Mesenchymal stem cell (in vitro differentiated cells and primary cell): Measurements from ENCODE around the gene RS1.

Source experiments
- DNase-seq: peaks from one replicate; pipeline ENCODE4 v3.0.0-alpha.2; 2013
- H2AFZ ChIP-seq: one replicate; pipeline ENCODE4 v1.6.1; 2013; ENCODE audit warnings: low read depth, mild to moderate bottlenecking, control low read depth, inconsistent platforms, low read length, moderate library complexity
- H2AK5ac ChIP-seq: 2 replicates; pipeline ENCODE4 v1.6.1; 2013; ENCODE audit warnings: low read length, moderate library complexity, mild to moderate bottlenecking, inconsistent platforms; ENCODE audit not compliant: severe bottlenecking
- H2BK120ac ChIP-seq: one replicate; pipeline ENCODE4 v1.6.1; 2013; ENCODE audit warnings: low read depth, mild to moderate bottlenecking, inconsistent platforms, low read length, moderate library complexity
- H2BK12ac ChIP-seq, 2 experiments: one replicate each; pipeline ENCODE4 v1.6.1; 2013; ENCODE audit warnings: inconsistent platforms in 2 of 2, low read length in 2 of 2, mild to moderate bottlenecking in 2 of 2, moderate library complexity in 2 of 2, control low read depth in 1 of 2
- H2BK15ac ChIP-seq: one replicate; pipeline ENCODE4 v1.6.1; 2013; ENCODE audit warnings: mild to moderate bottlenecking, low read depth, inconsistent platforms; ENCODE audit not compliant: poor library complexity, severe bottlenecking
- H2BK5ac ChIP-seq: 2 replicates; pipeline ENCODE4 v1.6.1; 2013; ENCODE audit warnings: low read depth, mild to moderate bottlenecking, low read length, control low read depth, inconsistent platforms; ENCODE audit not compliant: poor library complexity, severe bottlenecking
- H3K14ac ChIP-seq, 2 experiments: one replicate each; pipeline ENCODE4 v1.6.1; 2013; ENCODE audit warnings: inconsistent platforms in 2 of 2, low read length in 2 of 2, control low read depth in 1 of 2, mild to moderate bottlenecking in 1 of 2, moderate library complexity in 1 of 2
- H3K18ac ChIP-seq, 2 experiments: one replicate each; pipeline ENCODE4 v1.6.1; 2013; ENCODE audit warnings: inconsistent platforms in 2 of 2, low read length in 2 of 2, control low read depth in 1 of 2, low read depth in 1 of 2, mild to moderate bottlenecking in 1 of 2
- H3K23ac ChIP-seq, 2 experiments: one replicate each; pipeline ENCODE4 v1.6.1; 2013; ENCODE audit warnings: inconsistent platforms in 2 of 2, low read length in 2 of 2, mild to moderate bottlenecking in 2 of 2, moderate library complexity in 2 of 2, control low read depth in 1 of 2
- H3K27ac ChIP-seq: 2 replicates; pipeline ENCODE4 v1.5.1; 2013; ENCODE audit warnings: mild to moderate bottlenecking, moderate library complexity, low read length, control low read depth, inconsistent platforms; ENCODE audit not compliant: poor library complexity, severe bottlenecking
- H3K27me3 ChIP-seq, 2 experiments: 2 replicates each; pipeline versions ENCODE4 v1.6.1 to v1.7.0; 2013; ENCODE audit warnings: low read length in 2 of 2, mild to moderate bottlenecking in 2 of 2, moderate library complexity in 2 of 2, control low read depth in 1 of 2, inconsistent platforms in 1 of 2; ENCODE audit not compliant: control insufficient read depth in 1 of 2, insufficient read depth in 1 of 2
- H3K36me3 ChIP-seq, 2 experiments: 2 replicates each; pipeline versions ENCODE4 v1.6.1 to v1.7.0; 2013; ENCODE audit warnings: low read length in 2 of 2, control low read depth in 1 of 2, inconsistent platforms in 1 of 2, low read depth in 1 of 2, mild to moderate bottlenecking in 1 of 2; ENCODE audit not compliant: insufficient read depth in 2 of 2, control insufficient read depth in 1 of 2
- H3K4ac ChIP-seq, 2 experiments: one replicate each; pipeline ENCODE4 v1.6.1; 2013; ENCODE audit warnings: inconsistent platforms in 2 of 2, low read length in 2 of 2, mild to moderate bottlenecking in 2 of 2, moderate library complexity in 2 of 2, control low read depth in 1 of 2, low read depth in 1 of 2
- H3K4me1 ChIP-seq: 2 replicates; pipeline ENCODE4 v1.6.1; 2013; ENCODE audit warnings: low read depth, low read length, control low read depth; ENCODE audit not compliant: control insufficient read depth, insufficient read depth
- H3K4me2 ChIP-seq: 2 replicates; pipeline ENCODE4 v1.6.1; 2013; ENCODE audit warnings: low read length, mild to moderate bottlenecking, inconsistent platforms; ENCODE audit not compliant: poor library complexity, severe bottlenecking
- H3K4me3 ChIP-seq, 2 experiments: 2 replicates each; pipeline versions ENCODE4 v1.5.1 to v1.7.0; 2013; ENCODE audit warnings: low read length in 2 of 2, mild to moderate bottlenecking in 2 of 2, control low read depth in 1 of 2, low read depth in 1 of 2; ENCODE audit not compliant: insufficient read depth in 1 of 2
- H3K79me1 ChIP-seq: replicated peaks from 2 replicates; pipeline ENCODE4 v1.6.1; 2013; ENCODE audit warnings: mild to moderate bottlenecking, control low read depth, low read length, inconsistent platforms; ENCODE audit not compliant: poor library complexity, severe bottlenecking
- H3K9ac ChIP-seq: 2 replicates; pipeline ENCODE4 v1.7.0; 2013; ENCODE audit warnings: mild to moderate bottlenecking, low read length, moderate library complexity
- H3K9me3 ChIP-seq: 2 replicates; pipeline ENCODE4 v1.7.0; 2013; ENCODE audit warnings: mild to moderate bottlenecking, low read length; ENCODE audit not compliant: control insufficient read depth
- H4K8ac ChIP-seq: one replicate; pipeline ENCODE4 v1.6.1; 2013; ENCODE audit warnings: inconsistent platforms, mild to moderate bottlenecking, low read length, moderate library complexity
- H4K91ac ChIP-seq: one replicate; pipeline ENCODE4 v1.6.1; 2013; ENCODE audit warnings: mild to moderate bottlenecking, low read length, inconsistent platforms
- WGBS: methylation state at CpG from one replicate; pipeline ENCODE4 v1.1.7; 2013; ENCODE audit warnings: mixed read lengths; 5-methylcytosine and 5-hydroxymethylcytosine counted together

RS1 gene

GRCh38 chrX:18613930-18614639 lies 57.8 kb downstream of the RS1 start:
- no peak overlapping the region for H3K4me2 ChIP-seq
- no peak overlapping the region for H2AK5ac ChIP-seq
- H4K91ac ChIP-seq: no peak overlapping the region
- DNase-seq: no peak
- no peak overlapping the region for H3K14ac ChIP-seq
- WGBS: 100% methylated on average over 3 of the region's 3 CpGs
- H3K9me3 ChIP-seq: no peaks in the 10 kb centered on the region
- no peaks in the 10 kb centered on the region for H3K79me1 ChIP-seq
- no peak overlapping the region for H2BK5ac ChIP-seq
- no peak overlapping the region for H2AFZ ChIP-seq
- no peaks in the 10 kb centered on the region for H3K27me3 ChIP-seq
- no peak overlapping the region for H3K27ac ChIP-seq
- H3K4ac ChIP-seq: no peak overlapping the region
- H2BK12ac ChIP-seq: no peak overlapping the region
- no peak overlapping the region for H3K9ac ChIP-seq
- no peak overlapping the region for H3K4me3 ChIP-seq
- no peak overlapping the region for H2BK15ac ChIP-seq
- no peak overlapping the region for H2BK120ac ChIP-seq
- H3K4me1 ChIP-seq: peaks cover 5% of the 10 kb centered on the region
- H3K23ac ChIP-seq: no peak overlapping the region
- no peak overlapping the region for H4K8ac ChIP-seq
- no peak overlapping the region for H3K18ac ChIP-seq
- H3K36me3 ChIP-seq: peaks cover 4 to 5% of the 10 kb centered on the region in 2 experiments

GRCh38 chrX:18607966-18608365 lies 63.9 kb downstream of the RS1 start:
- Histone ChIP-seq H3K23ac (no peak overlapping the region), H3K4me3 (no peak overlapping the region), H2AK5ac (no peak overlapping the region), H3K9ac (no peak overlapping the region), H3K4me2 (no peak overlapping the region), H4K91ac (no peak overlapping the region), H2AFZ (no peak overlapping the region), H2BK12ac (no peak overlapping the region), H4K8ac (no peak overlapping the region), H2BK120ac (no peak overlapping the region), H3K4ac (no peak overlapping the region), H2BK5ac (no peak overlapping the region), H3K18ac (no peak overlapping the region), H3K27me3 (no peaks in the 10 kb centered on the region), H3K14ac (no peak overlapping the region), H3K9me3 (no peaks in the 10 kb centered on the region), H3K79me1 (no peaks in the 10 kb centered on the region), H3K27ac (no peak overlapping the region), H3K4me1 (no peaks in the 10 kb centered on the region), H2BK15ac (no peak overlapping the region), H3K36me3 (peaks cover 5 to 14% of the 10 kb centered on the region in 2 experiments)
- no CpG with 5 or more reads among the region's 4 CpGs for WGBS
- DNase-seq: peak; percentile 26

- WGBS: 90% methylated on average over 2 of the region's 2 CpGs
- no peak overlapping the region for H3K14ac ChIP-seq
- no peaks in the 10 kb centered on the region for H3K27me3 ChIP-seq
- H3K4me2 ChIP-seq: no peak overlapping the region
- no peaks in the 10 kb centered on the region for H3K36me3 ChIP-seq
- H2BK12ac ChIP-seq: no peak overlapping the region
- no peak overlapping the region for H2BK15ac ChIP-seq
- no peak overlapping the region for H3K9ac ChIP-seq
- no peak overlapping the region for H2AFZ ChIP-seq
- no peak overlapping the region for H2BK120ac ChIP-seq
- no peak overlapping the region for H3K23ac ChIP-seq
- H3K9me3 ChIP-seq: no peaks in the 10 kb centered on the region
- DNase-seq: no peak
- H3K27ac ChIP-seq: no peak overlapping the region
- no peak overlapping the region for H4K8ac ChIP-seq
- H3K4me3 ChIP-seq: no peak overlapping the region
- no peaks in the 10 kb centered on the region for H3K79me1 ChIP-seq
- no peak overlapping the region for H2AK5ac ChIP-seq
- no peaks in the 10 kb centered on the region for H3K4me1 ChIP-seq
- no peak overlapping the region for H3K18ac ChIP-seq
- H4K91ac ChIP-seq: no peak overlapping the region
- no peak overlapping the region for H3K4ac ChIP-seq
- no peak overlapping the region for H2BK5ac ChIP-seq
Observed at GRCh38 chrX:18598413-18598812, 73.5 kb downstream of the RS1 start.

- no peak overlapping the region for H2BK15ac ChIP-seq
- no peak overlapping the region for H3K27ac ChIP-seq
- no peaks in the 10 kb centered on the region for H3K36me3 ChIP-seq
- no peaks in the 10 kb centered on the region for H3K79me1 ChIP-seq
- no peak overlapping the region for H2BK120ac ChIP-seq
- H3K14ac ChIP-seq: no peak overlapping the region
- no peak overlapping the region for H2BK5ac ChIP-seq
- 100% methylated on average over 2 of the region's 4 CpGs for WGBS
- H3K27me3 ChIP-seq: no peaks in the 10 kb centered on the region
- no peak overlapping the region for H3K4me2 ChIP-seq
- H3K23ac ChIP-seq: no peak overlapping the region
- H2AK5ac ChIP-seq: no peak overlapping the region
- H4K91ac ChIP-seq: no peak overlapping the region
- no peak overlapping the region for H3K18ac ChIP-seq
- H3K9ac ChIP-seq: no peak overlapping the region
- no peak overlapping the region for H2AFZ ChIP-seq
- no peaks in the 10 kb centered on the region for H3K9me3 ChIP-seq
- no peak overlapping the region for H2BK12ac ChIP-seq
- H3K4me1 ChIP-seq: no peaks in the 10 kb centered on the region
- no peak for DNase-seq
- H4K8ac ChIP-seq: no peak overlapping the region
- H3K4ac ChIP-seq: no peak overlapping the region
- H3K4me3 ChIP-seq: no peak overlapping the region
Observed at GRCh38 chrX:18596096-18596495, 75.8 kb downstream of the RS1 start.
